Psoas muscle (tissue), 8 donors: ENCODE results near the gene FAT1. TPM values are rescaled to one million over a fixed set of nuclear protein-coding genes. Genes with fewer than 3 reads are reported as not detected.

Experiments used
- ATAC-seq, 4 donors: fragments of 200-7000 bp; cut with Tn5 transposase; one replicate each; pipeline ENCODE4 v1.9.1; 2020; ENCODE audit warnings: moderate library complexity in 3 of 4, mild to moderate bottlenecking in 2 of 4
- DNase-seq, 2 donors: peaks; one replicate each; pipeline ENCODE4 v3.0.0-alpha.2; 2020
- H3K27ac ChIP-seq: fragments of 200-600 bp; one replicate; pipeline ENCODE4 v1.8.0; 2022
- H3K27me3 ChIP-seq, 3 donors: fragments of 200-600 bp in 1 of 3; one replicate each; pipeline versions ENCODE4 v1.6.1 to v1.8.0; 2013 to 2022; ENCODE audit warnings: low read length in 2 of 3, mild to moderate bottlenecking in 2 of 3, moderate library complexity in 1 of 3; ENCODE audit not compliant: insufficient read depth in 3 of 3
- H3K36me3 ChIP-seq, 2 donors: fragments of 200-600 bp in 1 of 2; one replicate each; pipeline versions ENCODE4 v1.6.1 to v1.8.0; 2013 to 2022; ENCODE audit warnings: low read depth in 1 of 2, mild to moderate bottlenecking in 1 of 2, moderate library complexity in 1 of 2; ENCODE audit not compliant: insufficient read depth in 1 of 2
- H3K4me1 ChIP-seq: fragments of 200-600 bp; one replicate; pipeline ENCODE4 v1.8.0; 2022
- H3K4me3 ChIP-seq: fragments of 200-600 bp; one replicate; pipeline ENCODE4 v1.8.0; 2022; ENCODE audit warnings: mild to moderate bottlenecking
- H3K9me3 ChIP-seq: fragments of 200-600 bp; one replicate; pipeline ENCODE4 v1.8.0; 2022
- CTCF ChIP-seq: fragments of 200-600 bp; IDR thresholded peaks from one replicate; pipeline ENCODE4 v1.8.0; 2022; ENCODE audit warnings: antibody characterized with exemption
- WGBS, 3 donors: extraction: QIAGEN DNeasy Blood & Tissue Kit; methylation state at CpG; one replicate each; pipeline versions ENCODE4 v1.1.6 to v1.1.7; 2013; 5-methylcytosine and 5-hydroxymethylcytosine counted together
- intact Hi-C, 2 donors: fragments of 100-400 bp; cut with DNase I; formaldehyde crosslinking; loops; one replicate each; pipeline versions ENCODE4 v1.11.0 to v1.14.2; 2022
- polyA plus RNA-seq, 3 donors: library from polyadenylated mRNA; stranded (reverse); fragments of 200-250 nt; gene quantifications; one replicate each; pipeline ENCODE4 v1.2.3, GENCODE V29; 2013
- total RNA-seq, 4 donors: library from RNA; stranded (reverse); fragmentation: NEBNext Ultra II Directional in 2 of 4; extraction: Animal tissue kit (Norgen Biotek cat#: 25700) in 2 of 4; gene quantifications; one replicate each; pipeline versions ENCODE4 v1.2.1 to v1.2.4, GENCODE V29; 2021 to 2023
- donor health status: healthy with polysubstance abuse.
- donor health status: DM: no; HTN: no; CAD: no; lungs with moderate emphysema.
- donor health status: Bipolar disorder and iron deficiency.
- donor health status: healthy.
- donor health status: DM: yes; HTN: yes; CAD: no.
- donor health status: DM: no; HTN: no; CAD: no.
- donor health status: DM: no; HTN: no; CAD: no.
- donor health status: DM: yes; HTN: yes; CAD: no.

Gene FAT1
- total and polyA plus RNA-seq, 7 donors, result 1.8 to 11.5 (median 4.0) TPM

DNA sequence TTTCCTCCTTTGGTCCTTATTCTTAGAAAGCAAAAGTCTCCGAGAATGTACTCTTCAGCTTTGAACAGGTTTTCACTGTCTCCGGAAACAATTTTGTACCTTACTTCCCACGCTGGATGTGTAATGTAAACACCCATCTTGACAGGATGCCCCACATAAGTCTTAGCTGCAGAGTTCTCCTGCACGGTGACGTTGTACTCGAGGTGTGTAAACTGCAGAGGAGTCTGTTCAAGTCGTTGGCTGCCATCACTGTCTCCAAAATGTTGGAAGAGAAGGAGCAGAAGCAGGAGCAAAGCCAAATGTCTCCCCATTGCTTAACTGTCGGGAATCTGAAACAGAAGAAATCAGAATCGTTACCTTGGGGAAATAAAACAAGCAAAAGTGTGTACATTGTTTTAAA lies 14.1 kb downstream of the FAT1 start:
- TF ChIP-seq CTCF, result no peak
- no peak overlapping the region for H3K27ac ChIP-seq
- intact Hi-C loops, result no loop called here

DNA sequence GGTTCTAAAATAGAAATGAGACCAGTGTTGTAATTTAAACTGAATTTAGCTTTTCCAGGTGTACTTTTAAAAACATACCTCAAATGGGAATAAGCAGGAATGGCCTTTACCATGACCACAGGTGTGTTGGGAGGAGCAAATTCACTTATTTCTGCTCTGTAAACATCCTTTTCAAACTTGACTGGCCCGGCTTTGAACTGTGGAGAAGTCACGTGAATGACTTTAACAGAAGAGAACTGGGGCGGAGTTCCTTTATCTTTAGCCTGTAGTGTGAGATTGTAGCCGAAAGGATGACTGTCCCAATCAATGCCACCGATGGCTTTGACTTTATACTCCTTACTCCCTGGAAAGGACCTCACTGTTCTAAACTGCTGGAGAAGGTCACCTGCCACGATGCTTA lies 15.1 kb downstream of the FAT1 start:
- 88 to 94% (median 94%) methylated on average over 6 of the region's 6 CpGs for WGBS, 3 donors

More for the DNA sequence above, 14.1 kb downstream of the FAT1 start:
- no peaks in the 10 kb centered on the region for H3K4me1 ChIP-seq
- no peak overlapping the region for H3K4me3 ChIP-seq
- 73 to 74% (median 74%) methylated on average over 9 of the region's 9 CpGs for WGBS, 3 donors
- no peaks in the 10 kb centered on the region for H3K9me3 ChIP-seq
- H3K27me3 ChIP-seq, result no peaks in the 10 kb centered on the region
- DNase-seq, result no peak
- H3K36me3 ChIP-seq, result peaks cover 0 to 7% of the 10 kb centered on the region in 2 donors
- ATAC-seq, result no peak

DNA sequence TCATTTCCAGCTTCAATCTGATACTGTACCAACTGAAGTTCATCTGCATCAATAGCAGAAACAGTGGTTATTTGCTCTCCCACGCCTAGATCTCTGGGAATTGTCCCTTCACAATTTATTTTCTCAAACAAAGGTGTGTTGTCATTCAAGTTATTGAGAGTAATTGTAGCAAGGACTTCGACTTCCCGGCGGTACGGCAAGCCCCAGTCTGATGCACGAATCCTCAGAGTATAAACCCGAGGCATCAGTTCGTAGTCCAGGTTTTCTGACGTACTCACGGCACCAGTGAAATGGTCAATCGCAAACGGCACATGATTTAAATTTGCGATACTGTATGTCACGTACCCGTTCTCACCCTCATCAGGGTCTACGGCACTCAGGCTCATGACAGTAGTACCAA lies 15.7 kb downstream of the FAT1 start:
- no peak for DNase-seq
- H3K4me3 ChIP-seq, result no peak overlapping the region
- WGBS, 3 donors, result 90 to 93% (median 90%) methylated on average over 16 of the region's 16 CpGs
- intact Hi-C loops, result no loop called here
- no peak for ATAC-seq
- H3K27me3 ChIP-seq, result no peaks in the 10 kb centered on the region
- peaks cover 0 to 7% of the 10 kb centered on the region in 2 donors for H3K36me3 ChIP-seq
- H3K27ac ChIP-seq, result no peak overlapping the region
- H3K9me3 ChIP-seq, result no peaks in the 10 kb centered on the region
- no peaks in the 10 kb centered on the region for H3K4me1 ChIP-seq
- no peak for TF ChIP-seq CTCF

More for the DNA sequence above, 15.1 kb downstream of the FAT1 start:
- Histone ChIP-seq H3K27me3 (no peaks in the 10 kb centered on the region), H3K4me3 (no peak overlapping the region), H3K36me3 (peaks cover 0 to 7% of the 10 kb centered on the region in 2 donors), H3K9me3 (no peaks in the 10 kb centered on the region), H3K27ac (no peak overlapping the region), H3K4me1 (no peaks in the 10 kb centered on the region)
- DNase-seq (no peak), ATAC-seq (no peak)
- no peak for TF ChIP-seq CTCF
- intact Hi-C loops, result no loop called here

DNA sequence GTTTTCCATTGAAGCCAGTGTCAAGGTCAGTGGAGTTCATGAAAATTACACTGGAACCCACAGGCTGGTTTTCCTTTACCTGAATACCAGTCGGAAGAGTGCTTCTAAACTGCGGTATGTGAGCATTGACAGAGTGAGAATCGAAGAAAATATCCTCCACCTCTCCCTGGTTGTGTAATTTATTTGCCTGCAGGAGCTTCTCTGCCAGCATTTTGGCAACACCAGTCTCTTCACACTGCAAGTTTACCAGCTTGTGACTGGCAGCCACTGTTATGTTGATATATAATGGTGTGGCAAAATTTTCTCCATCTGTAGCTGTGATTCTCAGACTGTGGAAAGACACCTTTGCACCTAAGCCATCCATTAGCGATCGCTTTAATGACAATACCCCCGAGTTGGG lies 16.1 kb downstream of the FAT1 start:
- H3K27ac ChIP-seq, result no peak overlapping the region
- DNase-seq (no peak), ATAC-seq (no peak)
- intact Hi-C loops, result no loop called here
- no peak for TF ChIP-seq CTCF
- no peaks in the 10 kb centered on the region for H3K4me1 ChIP-seq
- H3K4me3 ChIP-seq, result no peak overlapping the region
- H3K27me3 ChIP-seq, result no peaks in the 10 kb centered on the region
- no peaks in the 10 kb centered on the region for H3K9me3 ChIP-seq
- H3K36me3 ChIP-seq, result peaks cover 0 to 7% of the 10 kb centered on the region in 2 donors
- 89 to 93% (median 93%) methylated on average over 6 of the region's 6 CpGs for WGBS, 3 donors

DNA sequence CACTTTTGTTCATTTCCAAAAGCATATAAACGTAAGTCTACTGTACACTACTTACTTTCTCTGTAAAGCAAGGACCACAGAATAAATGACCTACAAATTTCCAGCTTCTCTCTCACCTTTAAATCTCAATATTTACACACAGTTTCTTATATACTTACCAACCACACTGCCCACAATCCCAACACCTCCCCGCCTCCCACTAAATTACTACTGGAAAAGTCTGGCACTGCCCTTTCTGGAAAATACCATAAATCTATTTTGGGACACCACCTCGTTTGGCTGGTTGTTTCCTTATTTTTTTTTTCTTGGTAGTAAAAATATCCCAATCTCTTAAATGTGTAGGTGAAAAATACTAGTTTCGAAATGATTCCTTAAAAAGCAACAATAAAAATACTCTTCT lies 19.6 kb downstream of the FAT1 start:
- no peak for TF ChIP-seq CTCF
- H3K4me1 ChIP-seq, result no peaks in the 10 kb centered on the region
- no peaks in the 10 kb centered on the region for H3K9me3 ChIP-seq
- peaks cover 0 to 1% (median 0%) of the 10 kb centered on the region in 3 donors for H3K27me3 ChIP-seq
- no peak overlapping the region for H3K4me3 ChIP-seq
- intact Hi-C loops, result no loop called here
- no peak overlapping the region for H3K27ac ChIP-seq
- DNase-seq, result no peak
- WGBS, 3 donors, result 40 to 45% (median 41%) methylated on average over 4 of the region's 4 CpGs
- ATAC-seq, result no peak
- H3K36me3 ChIP-seq, result peaks cover 0 to 3% of the 10 kb centered on the region in 2 donors
